Embryonic facial prominence (tissue), 1 donor: Measurements from ENCODE around the gene CYLD.

Source experiments
- DNase-seq: peaks from one replicate; pipeline ENCODE4 v3.0.0-alpha.2; 2016; ENCODE audit errors: extremely low spot score

CYLD gene

GRCh38 chr16:50741781-50742575, at the start of gene CYLD:
Gene CYLD (plus strand): TSS chr16:50742086. CDS start chr16:50749699, 7,613 bp downstream.
- peak; percentile 99 for DNase-seq

- no peak for DNase-seq
These were observed 49.3 kb upstream of the CYLD start for GRCh38 chr16:50692644-50692998.

- DNase-seq: no peak
These were observed 48.7 kb upstream of the CYLD start, which contains the start of gene NOD2 for GRCh38 chr16:50692999-50693781. Gene NOD2 (plus strand): TSS chr16:50693606. CDS start chr16:50699496, 5,890 bp downstream.

DNA sequence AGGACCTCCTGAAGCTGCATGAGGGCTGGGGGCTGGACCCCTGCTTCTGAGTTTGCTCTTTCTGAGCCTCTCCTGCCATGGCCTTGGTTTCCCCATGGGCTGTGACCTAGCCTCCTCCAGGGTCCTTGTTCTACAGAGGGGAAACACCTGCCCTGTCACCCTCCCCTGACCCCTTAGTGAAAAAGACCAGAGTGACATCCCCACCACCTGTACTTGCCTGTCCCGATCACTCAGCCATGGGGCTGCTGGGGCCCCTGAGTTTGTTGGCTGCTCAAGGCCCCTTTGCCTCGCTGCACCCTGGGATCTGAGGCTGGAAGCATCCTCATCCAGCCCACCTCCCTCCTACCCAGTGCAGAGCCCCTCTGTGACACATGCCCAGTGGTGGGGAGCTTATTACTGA, 47.7 kb upstream of the CYLD start:
- DNase-seq: no peak

DNA sequence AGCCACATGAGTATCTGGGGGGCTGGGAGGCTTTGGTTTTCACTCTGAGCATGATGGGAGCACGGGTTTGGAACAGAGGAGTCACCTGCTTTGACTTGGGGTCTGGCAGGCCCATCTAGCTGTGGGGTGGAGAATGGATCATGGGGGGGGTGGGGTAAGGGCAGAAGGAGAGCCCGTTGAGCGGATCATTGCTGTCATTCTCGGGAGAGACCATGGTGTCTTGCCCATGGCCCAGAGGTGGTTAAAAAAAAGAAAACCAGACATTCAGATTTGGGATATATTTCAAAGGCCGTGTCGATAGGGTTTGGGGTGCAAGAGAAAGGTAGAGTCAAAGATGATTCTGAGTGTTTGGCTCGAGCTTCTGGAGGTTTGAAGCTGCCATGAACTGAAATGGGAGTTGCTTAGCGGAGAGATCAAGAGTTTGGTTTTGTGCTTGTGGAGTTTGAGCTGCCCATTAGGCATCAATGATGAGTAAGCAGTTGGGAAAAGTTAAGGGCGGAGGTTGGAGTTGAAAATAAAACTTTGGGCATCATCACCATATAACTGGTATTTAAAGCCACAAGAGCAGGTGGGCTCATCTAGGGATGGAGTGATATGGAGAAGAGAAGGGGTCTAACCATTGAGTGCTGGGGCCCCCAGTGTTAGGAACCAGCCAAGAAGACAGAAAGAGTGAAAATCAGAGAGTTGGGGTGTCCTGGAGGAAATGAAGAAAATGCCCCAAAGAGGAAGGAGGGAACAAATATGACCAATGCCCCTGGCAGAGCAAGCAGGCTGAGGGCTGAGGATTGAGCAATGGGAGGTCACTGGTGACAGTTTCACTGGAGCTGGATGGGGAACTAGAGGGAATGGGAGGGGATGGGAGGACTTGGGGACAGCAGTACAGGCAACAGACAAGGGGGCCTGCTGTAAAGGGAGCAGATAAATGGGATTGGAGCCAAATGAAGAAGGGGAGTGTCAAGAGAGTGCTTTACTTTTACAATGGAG, 46.6 kb upstream of the CYLD start:
- DNase-seq: no peak

- DNase-seq: no peak
These were observed 45.8 kb upstream of the CYLD start for GRCh38 chr16:50696126-50696525.

DNA sequence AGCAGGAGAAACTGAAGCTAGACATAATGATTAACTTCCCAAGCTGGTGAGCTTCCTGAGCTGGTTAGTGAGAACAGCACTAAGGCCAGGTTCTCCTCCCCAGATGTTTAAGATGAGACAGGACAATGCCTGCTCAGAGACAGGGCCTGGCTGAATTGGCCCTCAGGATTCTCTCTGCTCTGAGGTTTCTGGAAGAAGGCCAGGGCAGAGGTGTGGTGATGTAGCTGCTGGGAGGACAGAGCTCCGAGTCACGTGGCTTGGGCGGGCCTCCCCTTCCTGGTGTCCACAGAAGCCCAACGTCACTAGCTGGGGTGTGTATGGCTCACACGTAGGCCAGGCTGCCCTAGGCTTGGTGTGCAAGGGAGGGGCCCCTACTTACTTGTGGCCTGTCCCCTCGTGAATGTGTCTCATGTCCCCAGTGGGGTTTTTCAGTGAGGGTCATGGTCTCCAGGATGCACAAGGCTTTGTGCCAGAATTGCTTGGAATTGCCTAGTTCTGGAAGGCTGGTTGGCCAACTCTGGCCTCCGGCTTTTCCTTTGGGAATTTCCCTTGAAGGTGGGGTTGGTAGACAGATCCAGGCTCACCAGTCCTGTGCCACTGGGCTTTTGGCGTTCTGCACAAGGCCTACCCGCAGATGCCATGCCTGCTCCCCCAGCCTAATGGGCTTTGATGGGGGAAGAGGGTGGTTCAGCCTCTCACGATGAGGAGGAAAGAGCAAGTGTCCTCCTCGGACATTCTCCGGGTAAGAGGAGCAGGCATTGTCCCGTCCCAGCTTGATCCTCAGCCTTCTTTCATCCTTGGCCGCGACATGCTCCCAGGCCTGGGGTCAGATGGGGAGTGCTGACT, 45.1 kb upstream of the CYLD start:
- DNase-seq: no peak

GRCh38 chr16:50697421-50697715, 44.5 kb upstream of the CYLD start:
- DNase-seq: no peak

DNA sequence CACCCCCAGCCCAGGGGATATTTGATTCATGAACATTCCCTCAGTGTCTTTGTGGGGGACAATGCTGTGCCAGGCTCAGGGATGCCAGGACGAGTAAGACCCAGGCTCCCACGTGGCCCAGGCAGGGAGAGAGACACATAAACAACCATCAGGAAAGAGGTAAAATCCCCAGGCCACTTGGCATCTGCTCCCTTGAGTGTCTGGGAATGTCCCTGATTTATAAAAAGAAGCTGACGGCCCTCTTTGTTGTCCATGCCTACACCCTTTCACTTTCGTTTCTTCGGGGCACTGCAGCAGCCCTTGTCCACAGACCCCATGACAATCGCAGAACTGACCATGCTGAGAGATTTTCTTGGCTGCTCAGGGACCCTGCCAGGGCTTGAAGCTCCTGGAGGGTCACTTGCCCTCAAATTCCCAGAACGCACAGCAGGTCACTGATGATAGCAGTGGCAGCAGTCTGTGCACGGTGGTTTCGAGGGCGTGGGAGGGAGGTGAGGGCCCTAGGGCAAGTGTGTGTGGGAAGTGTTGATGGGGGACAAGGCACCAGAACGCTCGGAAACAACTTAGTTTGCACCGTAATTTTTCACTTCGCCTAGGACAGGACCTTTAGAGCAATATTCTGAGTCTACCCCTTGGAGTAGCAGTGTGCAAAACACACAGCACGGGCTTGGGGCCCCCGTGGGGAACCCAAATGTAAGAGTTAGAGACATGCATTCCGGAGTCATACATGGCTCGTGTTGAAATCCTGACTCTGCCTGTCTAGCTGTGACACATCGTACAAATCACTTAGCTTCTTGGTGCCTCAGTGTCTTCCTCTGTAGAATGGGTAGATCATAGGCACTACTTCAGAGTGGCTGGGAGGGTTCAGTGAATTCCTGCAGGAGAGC, 43.8 kb upstream of the CYLD start:
- DNase-seq: no peak

DNA sequence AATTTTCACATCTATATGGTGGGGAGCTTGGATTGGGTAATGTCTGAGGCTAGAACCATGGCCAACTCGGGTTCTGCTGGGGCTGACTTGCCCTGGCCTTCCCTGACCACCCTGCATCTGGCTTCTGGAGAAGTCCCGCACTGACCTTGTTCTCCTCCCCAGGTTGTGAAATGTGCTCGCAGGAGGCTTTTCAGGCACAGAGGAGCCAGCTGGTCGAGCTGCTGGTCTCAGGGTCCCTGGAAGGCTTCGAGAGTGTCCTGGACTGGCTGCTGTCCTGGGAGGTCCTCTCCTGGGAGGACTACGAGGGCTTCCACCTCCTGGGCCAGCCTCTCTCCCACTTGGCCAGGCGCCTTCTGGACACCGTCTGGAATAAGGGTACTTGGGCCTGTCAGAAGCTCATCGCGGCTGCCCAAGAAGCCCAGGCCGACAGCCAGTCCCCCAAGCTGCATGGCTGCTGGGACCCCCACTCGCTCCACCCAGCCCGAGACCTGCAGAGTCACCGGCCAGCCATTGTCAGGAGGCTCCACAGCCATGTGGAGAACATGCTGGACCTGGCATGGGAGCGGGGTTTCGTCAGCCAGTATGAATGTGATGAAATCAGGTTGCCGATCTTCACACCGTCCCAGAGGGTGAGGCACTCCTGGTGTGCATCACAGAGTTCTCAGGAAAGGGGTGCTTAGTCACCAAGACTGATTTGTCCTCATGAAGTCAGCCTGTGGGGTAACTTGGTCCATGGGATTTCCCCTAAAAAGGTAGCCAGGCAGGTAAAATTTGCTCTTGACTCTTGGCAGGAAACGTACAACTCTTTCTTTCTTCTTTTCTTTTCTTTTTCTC, 42.3 kb upstream of the CYLD start:
- no peak for DNase-seq

GRCh38 chr16:50702725-50703124, 39.2 kb upstream of the CYLD start:
- DNase-seq: no peak

DNA sequence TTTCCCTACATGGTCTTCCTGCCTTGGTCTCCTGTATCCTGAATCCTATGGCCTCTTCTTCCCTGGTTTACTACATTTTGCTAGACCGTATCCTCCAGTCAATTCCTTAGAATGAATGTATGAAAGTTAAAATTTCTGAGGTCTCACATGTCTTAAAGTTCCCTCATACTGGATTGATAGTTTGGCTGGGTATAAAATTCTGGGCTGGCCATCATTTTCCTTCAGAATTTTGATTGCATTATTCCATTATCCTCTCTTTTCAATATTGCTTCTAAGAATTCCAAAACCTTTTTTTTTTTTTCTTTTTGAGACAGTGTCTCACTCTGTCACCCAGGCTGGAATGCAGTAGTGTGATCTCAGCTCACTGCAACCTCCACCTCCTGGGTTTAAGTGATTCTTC, 37.6 kb upstream of the CYLD start:
- no peak for DNase-seq

DNA sequence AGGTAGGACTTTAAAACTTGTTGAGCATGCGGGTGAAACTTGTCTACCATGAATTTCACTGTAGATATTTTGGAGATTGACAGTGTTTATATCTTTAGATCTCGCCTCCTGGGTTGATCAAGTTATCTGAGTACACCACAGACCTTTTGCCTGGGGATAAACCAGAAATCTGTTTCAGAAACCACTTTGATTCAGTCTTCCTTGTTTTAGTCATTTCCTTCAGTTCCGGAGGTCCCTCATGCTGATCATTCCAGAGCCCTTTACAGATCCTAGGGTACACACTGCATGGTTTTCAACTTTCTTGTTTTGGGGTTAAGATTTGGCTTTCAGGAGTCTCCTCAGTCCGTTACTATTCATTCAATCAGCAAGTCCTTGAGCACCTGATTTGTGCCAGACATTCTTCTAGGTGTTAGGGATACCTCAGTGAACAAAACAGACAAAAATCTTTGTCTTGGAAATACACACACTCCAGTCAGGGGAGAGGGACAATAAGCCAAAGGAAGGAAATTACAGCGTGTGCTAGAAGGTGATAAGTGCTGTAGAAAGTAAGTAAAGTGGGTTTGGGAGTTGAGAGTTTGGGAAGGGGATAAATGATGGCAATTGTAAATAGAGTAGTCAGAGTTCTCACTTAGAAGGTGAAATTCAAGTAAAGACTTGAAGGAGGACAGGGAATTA, 36.3 kb upstream of the CYLD start:
- no peak for DNase-seq

DNA sequence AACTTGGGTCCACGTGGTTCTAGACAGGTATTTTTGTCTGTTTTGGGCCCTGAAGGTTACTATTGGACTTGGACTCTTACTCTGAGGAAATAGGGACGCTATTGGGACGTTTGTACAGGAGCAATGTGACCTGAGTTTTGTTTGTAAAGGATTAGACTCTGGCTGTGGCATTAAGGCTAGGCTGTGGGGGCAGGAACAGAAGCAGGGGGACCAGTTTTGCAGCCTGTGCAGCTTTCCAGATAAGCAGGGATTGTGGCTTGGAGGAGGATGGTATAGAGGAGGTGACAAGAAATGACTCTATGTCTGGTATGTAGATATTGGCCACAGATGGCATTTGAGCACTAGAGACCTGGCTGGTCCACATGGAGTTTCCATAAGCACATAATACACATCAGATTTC, 35.6 kb upstream of the CYLD start:
- DNase-seq: no peak

GRCh38 chr16:50708373-50709060, 33.4 kb upstream of the CYLD start:
- DNase-seq: no peak

GRCh38 chr16:50709061-50709684, 32.7 kb upstream of the CYLD start:
- DNase-seq: no peak

GRCh38 chr16:50709980-50710379, 31.9 kb upstream of the CYLD start:
- DNase-seq: no peak

- DNase-seq: no peak
These were observed 30.8 kb upstream of the CYLD start for GRCh38 chr16:50711040-50711439.
